Measurements from ENCODE around the gene SP3.

DNA sequence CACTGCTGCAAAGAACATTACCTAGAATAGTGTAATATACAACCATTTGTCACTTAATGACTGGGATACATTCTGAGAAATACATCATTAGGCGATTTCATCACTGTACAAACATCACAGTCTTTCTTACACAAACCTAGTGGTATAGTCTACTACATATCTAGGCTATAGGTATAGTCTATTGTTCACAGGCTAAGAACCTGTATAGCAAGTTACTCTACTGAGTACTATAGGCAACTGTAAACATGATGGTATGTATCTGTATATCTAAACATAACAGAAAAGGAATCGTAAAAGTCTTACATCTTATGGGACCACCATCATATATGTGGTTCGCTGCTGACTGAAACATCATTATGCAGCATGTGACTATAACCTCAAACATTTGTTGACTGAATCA lies 21.4 kb downstream of the SP3 start:
- no peak for TF ChIP-seq POLR2A (IDR thresholded peaks at IDR 0.05)
- TF ChIP-seq, protein P1, sequence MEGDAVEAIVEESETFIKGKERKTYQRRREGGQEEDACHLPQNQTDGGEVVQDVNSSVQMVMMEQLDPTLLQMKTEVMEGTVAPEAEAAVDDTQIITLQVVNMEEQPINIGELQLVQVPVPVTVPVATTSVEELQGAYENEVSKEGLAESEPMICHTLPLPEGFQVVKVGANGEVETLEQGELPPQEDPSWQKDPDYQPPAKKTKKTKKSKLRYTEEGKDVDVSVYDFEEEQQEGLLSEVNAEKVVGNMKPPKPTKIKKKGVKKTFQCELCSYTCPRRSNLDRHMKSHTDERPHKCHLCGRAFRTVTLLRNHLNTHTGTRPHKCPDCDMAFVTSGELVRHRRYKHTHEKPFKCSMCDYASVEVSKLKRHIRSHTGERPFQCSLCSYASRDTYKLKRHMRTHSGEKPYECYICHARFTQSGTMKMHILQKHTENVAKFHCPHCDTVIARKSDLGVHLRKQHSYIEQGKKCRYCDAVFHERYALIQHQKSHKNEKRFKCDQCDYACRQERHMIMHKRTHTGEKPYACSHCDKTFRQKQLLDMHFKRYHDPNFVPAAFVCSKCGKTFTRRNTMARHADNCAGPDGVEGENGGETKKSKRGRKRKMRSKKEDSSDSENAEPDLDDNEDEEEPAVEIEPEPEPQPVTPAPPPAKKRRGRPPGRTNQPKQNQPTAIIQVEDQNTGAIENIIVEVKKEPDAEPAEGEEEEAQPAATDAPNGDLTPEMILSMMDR (IDR thresholded peaks at IDR 0.05): no peak
